ENCODE measurements around the gene OR4D9. TPM values are rescaled to one million over a fixed set of nuclear protein-coding genes. Genes with fewer than 3 reads are reported as not detected.

OR4D9 gene
- not detected in 3 replicates for total RNA-seq (2021)
- Bru-seq, nascent RNA = not detected
- long read RNA-seq, experiment 1 = 0 reads
- long read RNA-seq, experiment 2 = 0 reads
- long read RNA-seq, experiment 3 = 0 reads

DNA sequence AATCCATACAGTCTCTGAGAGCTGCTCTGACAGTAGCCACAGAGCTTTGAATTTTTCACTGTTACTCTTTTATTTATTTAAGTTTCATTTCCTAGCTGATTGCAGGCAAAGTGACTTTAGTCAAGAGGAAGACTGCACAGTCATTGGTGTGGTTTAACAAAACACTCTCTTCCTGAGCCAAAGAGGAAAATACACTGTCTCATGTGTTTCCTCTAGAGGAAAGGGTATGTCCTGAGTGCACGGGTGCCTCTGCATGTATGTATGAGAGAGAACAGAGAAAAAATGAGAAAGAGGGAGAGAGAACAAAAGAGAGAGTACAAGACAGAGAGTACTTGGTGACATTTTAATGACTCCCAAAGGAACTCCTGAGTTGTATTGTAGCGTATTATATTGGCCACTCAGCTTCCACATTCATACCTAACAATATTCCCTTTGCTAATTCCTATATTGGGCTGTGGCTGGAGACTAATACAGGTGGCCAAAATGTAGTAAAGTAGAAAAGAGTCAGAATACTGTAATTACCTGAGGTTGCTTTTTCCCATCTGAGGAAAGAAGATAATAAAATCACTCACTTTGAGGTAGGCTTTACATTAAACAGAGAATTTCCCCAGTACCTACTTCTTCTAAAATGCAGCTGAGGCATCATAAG is at the start of gene OR4D9:
Gene OR4D9, plus strand, starts transcription at position 599 of the 649 bp plus-strand sequence. CDS start 3,374 bp downstream, outside the sequence.
- no peak for ATAC-seq
- Mint-ChIP-seq H3K4me1 (no peaks in the 10 kb centered on the region), H3K27ac (no peak within 1 kb of the TSS), H3K36me3 (no peaks in the 10 kb centered on the region), H3K4me3 (no peak within 1 kb of the TSS), H3K27me3 (ENCODE audit: low read depth) (no peaks in the 10 kb centered on the region), H3K9me3 (no peaks in the 10 kb centered on the region)
- ChIA-PET CTCF (interaction anchor here (1.4 kb wide), 2 partner anchors 248 to 325 kb away, joined by 3 read pairs; no protein-coding TSS in a partner anchor), POLR2A (no interaction called here)
- TF ChIP-seq, protein P1, sequence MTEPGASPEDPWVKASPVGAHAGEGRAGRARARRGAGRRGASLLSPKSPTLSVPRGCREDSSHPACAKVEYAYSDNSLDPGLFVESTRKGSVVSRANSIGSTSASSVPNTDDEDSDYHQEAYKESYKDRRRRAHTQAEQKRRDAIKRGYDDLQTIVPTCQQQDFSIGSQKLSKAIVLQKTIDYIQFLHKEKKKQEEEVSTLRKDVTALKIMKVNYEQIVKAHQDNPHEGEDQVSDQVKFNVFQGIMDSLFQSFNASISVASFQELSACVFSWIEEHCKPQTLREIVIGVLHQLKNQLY (CRISPR knock-in tag; IDR thresholded peaks at IDR 0.05) = no peak
- no peak for TF ChIP-seq GTF2I (CRISPR knock-in tag; conservative IDR thresholded peaks at IDR 0.05)
- TF ChIP-seq GABPB1 (CRISPR knock-in tag; IDR thresholded peaks at IDR 0.05) = no peak
- TF ChIP-seq ZNF138 (CRISPR knock-in tag; conservative IDR thresholded peaks at IDR 0.05) = no peak
- TF ChIP-seq FOXK1 (CRISPR knock-in tag; IDR thresholded peaks at IDR 0.05) = no peak
- no peak for TF ChIP-seq IRF2 (CRISPR knock-in tag; IDR thresholded peaks at IDR 0.05; ENCODE audit: borderline replicate concordance, low read depth)
- TF ChIP-seq, protein P2, sequence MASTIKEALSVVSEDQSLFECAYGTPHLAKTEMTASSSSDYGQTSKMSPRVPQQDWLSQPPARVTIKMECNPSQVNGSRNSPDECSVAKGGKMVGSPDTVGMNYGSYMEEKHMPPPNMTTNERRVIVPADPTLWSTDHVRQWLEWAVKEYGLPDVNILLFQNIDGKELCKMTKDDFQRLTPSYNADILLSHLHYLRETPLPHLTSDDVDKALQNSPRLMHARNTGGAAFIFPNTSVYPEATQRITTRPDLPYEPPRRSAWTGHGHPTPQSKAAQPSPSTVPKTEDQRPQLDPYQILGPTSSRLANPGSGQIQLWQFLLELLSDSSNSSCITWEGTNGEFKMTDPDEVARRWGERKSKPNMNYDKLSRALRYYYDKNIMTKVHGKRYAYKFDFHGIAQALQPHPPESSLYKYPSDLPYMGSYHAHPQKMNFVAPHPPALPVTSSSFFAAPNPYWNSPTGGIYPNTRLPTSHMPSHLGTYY (CRISPR knock-in tag; IDR thresholded peaks at IDR 0.05) = no peak
- TF ChIP-seq ZNF396 (CRISPR knock-in tag; IDR thresholded peaks at IDR 0.05; ENCODE audit: borderline replicate concordance) = no peak
- TF ChIP-seq PRRX2 (CRISPR knock-in tag; IDR thresholded peaks at IDR 0.05) = no peak
- no peak for TF ChIP-seq KAT7 (CRISPR knock-in tag; IDR thresholded peaks at IDR 0.05; ENCODE audit: borderline replicate concordance)
- TF ChIP-seq, protein P3, sequence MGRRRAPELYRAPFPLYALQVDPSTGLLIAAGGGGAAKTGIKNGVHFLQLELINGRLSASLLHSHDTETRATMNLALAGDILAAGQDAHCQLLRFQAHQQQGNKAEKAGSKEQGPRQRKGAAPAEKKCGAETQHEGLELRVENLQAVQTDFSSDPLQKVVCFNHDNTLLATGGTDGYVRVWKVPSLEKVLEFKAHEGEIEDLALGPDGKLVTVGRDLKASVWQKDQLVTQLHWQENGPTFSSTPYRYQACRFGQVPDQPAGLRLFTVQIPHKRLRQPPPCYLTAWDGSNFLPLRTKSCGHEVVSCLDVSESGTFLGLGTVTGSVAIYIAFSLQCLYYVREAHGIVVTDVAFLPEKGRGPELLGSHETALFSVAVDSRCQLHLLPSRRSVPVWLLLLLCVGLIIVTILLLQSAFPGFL (CRISPR knock-in tag; IDR thresholded peaks at IDR 0.05; ENCODE audit: borderline replicate concordance) = no peak
- TF ChIP-seq FOXJ3 (CRISPR knock-in tag; IDR thresholded peaks at IDR 0.05; ENCODE audit: borderline replicate concordance) = no peak
- TF ChIP-seq MYBL2 (CRISPR knock-in tag; IDR thresholded peaks at IDR 0.05) = no peak
- no peak for TF ChIP-seq SOX15 (CRISPR knock-in tag; IDR thresholded peaks at IDR 0.05)
- TF ChIP-seq, protein P4, sequence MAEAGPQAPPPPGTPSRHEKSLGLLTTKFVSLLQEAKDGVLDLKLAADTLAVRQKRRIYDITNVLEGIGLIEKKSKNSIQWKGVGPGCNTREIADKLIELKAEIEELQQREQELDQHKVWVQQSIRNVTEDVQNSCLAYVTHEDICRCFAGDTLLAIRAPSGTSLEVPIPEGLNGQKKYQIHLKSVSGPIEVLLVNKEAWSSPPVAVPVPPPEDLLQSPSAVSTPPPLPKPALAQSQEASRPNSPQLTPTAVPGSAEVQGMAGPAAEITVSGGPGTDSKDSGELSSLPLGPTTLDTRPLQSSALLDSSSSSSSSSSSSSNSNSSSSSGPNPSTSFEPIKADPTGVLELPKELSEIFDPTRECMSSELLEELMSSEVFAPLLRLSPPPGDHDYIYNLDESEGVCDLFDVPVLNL (CRISPR knock-in tag; IDR thresholded peaks at IDR 0.05; ENCODE audit: borderline replicate concordance, low read depth) = no peak
- DNase-seq (ENCODE audit: low spot score) = no peak

DNA sequence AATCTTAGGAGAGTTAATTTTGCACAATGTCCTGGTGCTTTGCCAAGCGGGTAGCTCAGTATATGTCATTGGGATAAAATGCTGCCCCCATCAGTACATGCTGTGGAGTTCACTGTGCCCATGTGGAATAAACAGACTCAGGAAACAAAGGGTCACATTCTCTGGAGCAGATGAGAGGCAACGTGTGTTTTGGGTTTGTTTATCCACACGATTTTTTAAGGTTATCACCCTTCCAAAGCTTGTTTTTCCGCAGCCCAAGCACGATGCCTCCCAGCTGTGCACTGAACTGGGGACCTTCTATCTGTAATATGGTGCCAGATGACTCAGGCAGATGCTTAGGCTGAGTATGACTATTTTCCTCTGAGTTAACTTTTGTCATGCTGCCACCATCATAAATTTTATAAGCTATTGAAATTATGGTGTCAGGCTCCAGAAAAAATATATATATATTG is 48.1 kb upstream of the OR4D9 start:
- Mint-ChIP-seq H3K9me3 (no peaks in the 10 kb centered on the region), H3K27me3 (ENCODE audit: low read depth) (no peaks in the 10 kb centered on the region), H3K36me3 (no peaks in the 10 kb centered on the region), H3K27ac (no peak overlapping the region), H3K4me1 (no peaks in the 10 kb centered on the region), H3K4me3 (no peak overlapping the region)
- POLR2A ChIA-PET = no interaction called here
- DNase-seq (ENCODE audit: low spot score) (no peak), ATAC-seq (peak; percentile 76)
- CTCF ChIA-PET = interaction anchor here (0.6 to 1.2 kb wide), 4 partner anchors 17 to 217 kb away, joined by 3 to 4 read pairs (median 3); no protein-coding TSS in a partner anchor
- TF ChIP-seq TEAD1 (CRISPR knock-in tag; IDR thresholded peaks at IDR 0.05) (no peak), MXD4 (CRISPR knock-in tag; IDR thresholded peaks at IDR 0.05; ENCODE audit: borderline replicate concordance) (no peak), ZNF121 (CRISPR knock-in tag; IDR thresholded peaks at IDR 0.05) (no peak), ZNF671 (CRISPR knock-in tag; IDR thresholded peaks at IDR 0.05) (no peak), EMX1 (CRISPR knock-in tag; IDR thresholded peaks at IDR 0.05) (no peak)
- TF ChIP-seq, protein P5, sequence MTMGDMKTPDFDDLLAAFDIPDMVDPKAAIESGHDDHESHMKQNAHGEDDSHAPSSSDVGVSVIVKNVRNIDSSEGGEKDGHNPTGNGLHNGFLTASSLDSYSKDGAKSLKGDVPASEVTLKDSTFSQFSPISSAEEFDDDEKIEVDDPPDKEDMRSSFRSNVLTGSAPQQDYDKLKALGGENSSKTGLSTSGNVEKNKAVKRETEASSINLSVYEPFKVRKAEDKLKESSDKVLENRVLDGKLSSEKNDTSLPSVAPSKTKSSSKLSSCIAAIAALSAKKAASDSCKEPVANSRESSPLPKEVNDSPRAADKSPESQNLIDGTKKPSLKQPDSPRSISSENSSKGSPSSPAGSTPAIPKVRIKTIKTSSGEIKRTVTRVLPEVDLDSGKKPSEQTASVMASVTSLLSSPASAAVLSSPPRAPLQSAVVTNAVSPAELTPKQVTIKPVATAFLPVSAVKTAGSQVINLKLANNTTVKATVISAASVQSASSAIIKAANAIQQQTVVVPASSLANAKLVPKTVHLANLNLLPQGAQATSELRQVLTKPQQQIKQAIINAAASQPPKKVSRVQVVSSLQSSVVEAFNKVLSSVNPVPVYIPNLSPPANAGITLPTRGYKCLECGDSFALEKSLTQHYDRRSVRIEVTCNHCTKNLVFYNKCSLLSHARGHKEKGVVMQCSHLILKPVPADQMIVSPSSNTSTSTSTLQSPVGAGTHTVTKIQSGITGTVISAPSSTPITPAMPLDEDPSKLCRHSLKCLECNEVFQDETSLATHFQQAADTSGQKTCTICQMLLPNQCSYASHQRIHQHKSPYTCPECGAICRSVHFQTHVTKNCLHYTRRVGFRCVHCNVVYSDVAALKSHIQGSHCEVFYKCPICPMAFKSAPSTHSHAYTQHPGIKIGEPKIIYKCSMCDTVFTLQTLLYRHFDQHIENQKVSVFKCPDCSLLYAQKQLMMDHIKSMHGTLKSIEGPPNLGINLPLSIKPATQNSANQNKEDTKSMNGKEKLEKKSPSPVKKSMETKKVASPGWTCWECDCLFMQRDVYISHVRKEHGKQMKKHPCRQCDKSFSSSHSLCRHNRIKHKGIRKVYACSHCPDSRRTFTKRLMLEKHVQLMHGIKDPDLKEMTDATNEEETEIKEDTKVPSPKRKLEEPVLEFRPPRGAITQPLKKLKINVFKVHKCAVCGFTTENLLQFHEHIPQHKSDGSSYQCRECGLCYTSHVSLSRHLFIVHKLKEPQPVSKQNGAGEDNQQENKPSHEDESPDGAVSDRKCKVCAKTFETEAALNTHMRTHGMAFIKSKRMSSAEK (CRISPR knock-in tag; IDR thresholded peaks at IDR 0.05; ENCODE audit: borderline replicate concordance) = no peak
- TF ChIP-seq, protein P6, sequence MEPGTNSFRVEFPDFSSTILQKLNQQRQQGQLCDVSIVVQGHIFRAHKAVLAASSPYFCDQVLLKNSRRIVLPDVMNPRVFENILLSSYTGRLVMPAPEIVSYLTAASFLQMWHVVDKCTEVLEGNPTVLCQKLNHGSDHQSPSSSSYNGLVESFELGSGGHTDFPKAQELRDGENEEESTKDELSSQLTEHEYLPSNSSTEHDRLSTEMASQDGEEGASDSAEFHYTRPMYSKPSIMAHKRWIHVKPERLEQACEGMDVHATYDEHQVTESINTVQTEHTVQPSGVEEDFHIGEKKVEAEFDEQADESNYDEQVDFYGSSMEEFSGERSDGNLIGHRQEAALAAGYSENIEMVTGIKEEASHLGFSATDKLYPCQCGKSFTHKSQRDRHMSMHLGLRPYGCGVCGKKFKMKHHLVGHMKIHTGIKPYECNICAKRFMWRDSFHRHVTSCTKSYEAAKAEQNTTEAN (CRISPR knock-in tag; IDR thresholded peaks at IDR 0.05) = no peak
- TF ChIP-seq, protein P7, sequence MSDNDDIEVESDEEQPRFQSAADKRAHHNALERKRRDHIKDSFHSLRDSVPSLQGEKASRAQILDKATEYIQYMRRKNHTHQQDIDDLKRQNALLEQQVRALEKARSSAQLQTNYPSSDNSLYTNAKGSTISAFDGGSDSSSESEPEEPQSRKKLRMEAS (CRISPR knock-in tag; IDR thresholded peaks at IDR 0.05) = no peak
- TF ChIP-seq, protein P8, sequence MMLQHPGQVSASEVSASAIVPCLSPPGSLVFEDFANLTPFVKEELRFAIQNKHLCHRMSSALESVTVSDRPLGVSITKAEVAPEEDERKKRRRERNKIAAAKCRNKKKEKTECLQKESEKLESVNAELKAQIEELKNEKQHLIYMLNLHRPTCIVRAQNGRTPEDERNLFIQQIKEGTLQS (CRISPR knock-in tag; conservative IDR thresholded peaks at IDR 0.05) = no peak
